NCI-H526 treated with DMSO at 0.1 percent for 48 hours (cell line): Measurements from ENCODE around the gene OR4L1.
"Not testable (repeated sequence)": the region's sequence is repeated elsewhere in the genome, so short reads cannot be mapped to it uniquely, and the experiment has no call there.

Source experiments
- DNase-seq: peaks from one replicate; lab custom pipeline; 2025; lab: John Stamatoyannopoulos, UW

The OR4L1 gene, protein sequence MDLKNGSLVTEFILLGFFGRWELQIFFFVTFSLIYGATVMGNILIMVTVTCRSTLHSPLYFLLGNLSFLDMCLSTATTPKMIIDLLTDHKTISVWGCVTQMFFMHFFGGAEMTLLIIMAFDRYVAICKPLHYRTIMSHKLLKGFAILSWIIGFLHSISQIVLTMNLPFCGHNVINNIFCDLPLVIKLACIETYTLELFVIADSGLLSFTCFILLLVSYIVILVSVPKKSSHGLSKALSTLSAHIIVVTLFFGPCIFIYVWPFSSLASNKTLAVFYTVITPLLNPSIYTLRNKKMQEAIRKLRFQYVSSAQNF

DNA sequence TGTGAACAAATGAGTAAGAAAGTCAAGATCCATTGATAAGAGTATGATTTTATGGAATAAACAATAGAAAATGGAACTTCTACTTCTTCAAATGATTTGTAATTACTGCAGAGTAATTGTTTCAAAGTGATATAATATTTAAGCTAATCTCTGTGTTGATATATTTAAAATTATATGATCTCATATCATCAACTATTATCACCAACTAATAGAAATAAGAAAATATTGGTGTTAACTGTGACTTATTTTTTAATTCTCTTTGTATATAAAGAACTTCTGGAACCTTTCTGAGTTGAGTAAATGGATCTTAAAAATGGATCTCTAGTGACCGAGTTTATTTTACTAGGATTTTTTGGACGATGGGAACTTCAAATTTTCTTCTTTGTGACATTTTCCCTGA, at the start of gene OR4L1:
Gene OR4L1, plus strand, starts transcription at position 301 of the 400 bp plus-strand sequence. Its CDS starts 0 bp downstream, at position 301.
- no peak for DNase-seq

DNA sequence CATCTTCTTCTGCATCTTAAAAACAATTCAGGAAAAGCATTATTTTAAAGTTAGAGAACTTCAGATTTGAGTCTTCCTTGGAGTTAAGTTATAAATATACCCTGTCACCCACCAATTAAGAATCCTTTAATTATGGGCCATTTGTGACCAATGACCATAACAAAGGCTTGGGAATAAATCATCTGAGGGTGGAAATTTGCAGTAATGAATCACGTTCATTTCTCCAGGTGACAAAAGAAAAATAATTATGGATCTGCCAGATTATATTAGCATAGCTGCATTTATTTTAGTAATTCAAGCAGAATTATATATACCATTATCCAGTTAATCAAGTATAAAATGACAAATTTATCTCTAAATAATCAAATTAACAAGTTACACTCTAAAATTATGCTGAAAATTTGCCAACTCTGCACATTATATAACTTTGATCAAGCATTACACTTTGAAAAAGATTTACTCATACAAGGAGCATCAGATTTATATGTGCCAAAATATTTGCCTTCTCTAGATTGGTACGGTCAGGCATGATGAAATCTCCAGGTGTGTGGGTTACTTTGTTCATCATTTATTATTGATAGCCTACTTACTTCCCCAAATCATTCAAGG, 40.5 kb upstream of the OR4L1 start, which contains the start of gene OR4K14:
Gene OR4K14, minus strand, starts transcription at position 51 of the 609 bp plus-strand sequence. CDS start 4,114 bp downstream, outside the sequence.
- DNase-seq: no peak

DNA sequence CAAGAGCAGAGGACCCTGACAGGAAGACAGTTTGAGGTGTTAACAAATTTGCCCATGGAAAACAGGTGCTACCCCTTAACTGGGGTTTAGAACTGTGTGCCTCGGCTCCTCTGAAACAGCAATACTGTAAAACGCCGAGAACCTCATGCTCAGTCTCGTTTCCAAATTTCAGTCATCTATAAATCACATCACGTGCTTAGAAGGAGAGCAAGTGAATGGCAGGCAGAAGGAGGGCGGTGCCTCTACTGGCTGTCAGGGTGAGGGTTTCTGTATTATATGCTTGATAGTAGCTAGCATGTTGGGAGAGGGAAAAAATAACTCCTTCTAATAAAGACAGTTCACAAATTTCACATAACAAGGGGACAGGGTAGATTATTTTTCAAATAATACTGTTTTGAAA, 28.8 kb upstream of the OR4L1 start:
- no peak for DNase-seq

DNA sequence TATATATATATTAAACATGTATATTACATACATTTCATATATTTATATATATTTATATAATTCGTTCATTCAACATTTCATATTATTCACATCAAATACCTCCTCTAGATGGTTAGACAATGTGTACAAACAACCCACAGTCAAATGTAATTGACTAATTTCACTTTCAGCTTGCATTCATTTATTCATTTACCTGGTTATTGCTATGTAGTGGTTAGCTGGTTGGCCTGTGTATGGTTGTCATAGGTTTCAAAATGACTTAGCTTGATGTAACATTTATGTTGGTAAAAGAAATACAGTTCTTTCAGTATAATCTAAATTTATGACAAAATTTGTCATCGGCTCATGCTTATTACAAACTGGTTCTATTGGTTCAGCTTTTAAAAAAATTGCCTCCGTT, 24.4 kb upstream of the OR4L1 start:
- DNase-seq: no peak

DNA sequence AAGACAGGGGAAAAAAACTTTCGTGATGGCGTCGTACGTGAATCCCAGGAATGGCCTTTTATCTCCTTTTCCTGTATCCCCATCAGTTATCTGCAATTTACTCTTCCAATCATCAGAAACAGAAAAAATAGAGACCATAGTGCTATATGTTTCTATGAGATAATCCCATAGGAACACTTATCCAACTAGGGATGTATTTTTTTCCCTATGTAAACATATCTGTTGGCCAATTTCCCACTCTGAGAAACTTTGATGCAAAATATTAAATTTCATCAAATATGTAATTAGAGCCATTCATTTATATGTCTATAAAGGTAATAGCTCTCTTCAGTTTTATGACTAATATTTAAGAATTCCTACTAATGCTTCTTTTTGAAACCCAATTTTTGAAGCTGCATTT, 23.9 kb upstream of the OR4L1 start, which contains the start of gene OR4K13:
Gene OR4K13, minus strand, starts transcription at position 101 of the 400 bp plus-strand sequence. CDS start 1,280 bp downstream, outside the sequence.
- DNase-seq: no peak

DNA sequence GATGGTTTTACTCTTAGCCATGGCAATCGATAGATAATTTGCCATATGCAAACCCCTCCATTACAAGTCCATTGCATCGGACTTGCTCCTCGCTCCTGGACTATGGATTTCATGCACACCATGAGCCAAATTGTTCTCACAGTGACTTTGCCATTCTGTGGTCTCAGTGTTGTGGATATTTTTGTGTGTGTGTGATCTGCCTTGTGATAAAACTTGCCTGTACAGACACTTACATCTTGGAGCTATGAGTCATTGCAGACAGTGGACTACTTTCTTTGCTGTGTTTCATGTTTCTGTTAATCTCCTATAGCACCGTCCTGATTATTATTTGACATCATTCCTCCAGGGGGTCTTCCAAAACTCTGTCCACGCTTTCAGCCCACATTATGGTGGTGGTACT, 15.6 kb upstream of the OR4L1 start:
- DNase-seq: no peak

DNA sequence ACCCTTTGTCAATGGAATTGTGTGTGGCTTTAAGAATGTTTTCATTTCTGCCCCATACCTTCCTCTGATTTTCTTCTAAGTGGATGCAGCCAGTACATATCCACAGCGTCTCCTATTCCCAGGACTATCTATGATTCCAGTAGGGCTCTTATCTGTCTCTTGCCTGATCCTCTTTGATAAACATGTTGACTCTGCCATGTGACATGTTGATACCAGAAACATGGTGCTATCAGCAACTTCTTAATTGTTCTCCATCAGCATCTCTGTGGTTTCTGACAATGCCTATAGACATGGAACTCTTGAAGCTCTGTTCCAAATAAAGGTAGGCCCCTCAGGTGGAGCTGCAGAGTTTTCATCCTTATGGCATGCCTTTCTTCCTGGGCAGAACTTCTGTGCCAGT, 11.6 kb upstream of the OR4L1 start:
- DNase-seq: no peak

DNA sequence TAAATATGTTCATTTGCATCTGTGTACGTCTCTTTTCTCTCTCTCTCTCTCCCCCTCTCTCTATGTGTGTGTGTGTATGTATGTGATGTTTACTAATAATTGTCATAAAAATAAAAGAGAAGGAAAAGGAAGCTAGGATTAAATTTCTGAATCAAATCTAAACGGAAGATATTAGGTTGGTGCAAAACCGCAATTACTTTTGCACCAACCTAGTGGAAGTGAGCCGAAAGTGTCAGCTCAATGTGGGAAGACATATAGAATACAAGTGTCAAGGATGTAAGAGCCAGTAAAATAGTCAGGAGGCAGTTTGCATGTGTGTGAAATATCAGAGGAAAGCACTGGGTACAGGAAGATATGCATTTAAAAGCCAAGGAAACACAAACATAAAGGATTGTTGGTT, 32.2 kb downstream of the OR4L1 start:
- no peak for DNase-seq

DNA sequence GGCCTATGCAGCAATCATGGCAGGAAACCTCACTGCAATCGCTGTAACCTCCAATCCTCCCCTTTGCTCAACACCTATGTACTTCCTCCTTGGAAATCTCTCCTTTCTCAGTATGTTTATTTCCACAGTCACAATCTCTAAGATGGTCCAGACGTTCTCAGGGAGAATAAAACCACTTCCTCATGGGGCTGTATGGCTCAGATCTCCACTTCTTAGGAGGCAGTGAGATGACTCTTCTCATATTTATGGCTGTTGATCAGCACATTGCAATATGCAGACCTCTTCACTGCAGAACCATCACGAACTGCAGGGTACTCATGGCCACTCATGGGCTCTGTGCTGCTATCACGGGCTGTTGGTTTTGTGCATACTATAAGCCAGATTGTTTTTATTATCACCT, 33.6 kb downstream of the OR4L1 start:
- DNase-seq: no peak

DNA sequence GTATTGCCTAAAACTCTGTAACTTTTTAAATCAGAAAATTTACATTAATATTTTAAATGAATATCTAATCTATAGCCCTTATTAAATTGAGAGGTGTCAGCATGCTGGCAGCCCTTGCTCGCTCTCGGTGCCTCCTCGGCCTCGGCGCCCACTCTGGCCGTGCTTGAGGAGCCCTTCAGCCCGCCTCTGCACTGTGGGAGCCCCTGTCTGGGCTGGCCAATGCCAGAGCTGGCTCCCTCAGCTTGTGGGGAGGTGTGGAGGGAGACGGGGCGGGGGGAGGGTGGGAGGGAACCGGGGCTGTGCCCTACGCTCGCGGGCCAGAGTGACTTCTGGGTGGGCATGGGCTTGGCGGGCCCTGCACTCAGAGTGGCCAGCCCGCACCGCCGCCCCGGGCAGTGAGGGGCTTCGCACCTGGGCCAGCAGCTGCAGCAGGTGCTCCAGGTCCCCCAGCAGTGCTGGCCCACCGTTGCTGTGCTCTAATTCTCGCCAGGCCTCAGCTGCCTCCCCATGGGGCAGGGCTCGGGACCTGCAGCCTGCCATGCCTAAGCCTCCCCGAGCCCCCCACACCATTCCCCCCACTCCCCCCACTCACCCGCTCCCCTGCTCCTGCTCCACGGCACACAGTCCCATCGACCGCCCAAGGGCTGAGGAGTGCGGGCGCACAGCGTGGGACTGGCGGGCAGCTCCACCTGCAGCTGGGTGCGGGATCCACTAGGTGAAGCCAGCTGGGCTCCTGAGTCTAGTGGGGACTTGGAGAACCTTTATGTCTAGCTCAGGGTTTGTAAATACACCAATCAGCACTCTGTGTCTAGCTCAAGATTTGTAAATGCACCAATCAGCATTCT, 39.3 kb downstream of the OR4L1 start:
- not testable (repeated sequence) for DNase-seq

DNA sequence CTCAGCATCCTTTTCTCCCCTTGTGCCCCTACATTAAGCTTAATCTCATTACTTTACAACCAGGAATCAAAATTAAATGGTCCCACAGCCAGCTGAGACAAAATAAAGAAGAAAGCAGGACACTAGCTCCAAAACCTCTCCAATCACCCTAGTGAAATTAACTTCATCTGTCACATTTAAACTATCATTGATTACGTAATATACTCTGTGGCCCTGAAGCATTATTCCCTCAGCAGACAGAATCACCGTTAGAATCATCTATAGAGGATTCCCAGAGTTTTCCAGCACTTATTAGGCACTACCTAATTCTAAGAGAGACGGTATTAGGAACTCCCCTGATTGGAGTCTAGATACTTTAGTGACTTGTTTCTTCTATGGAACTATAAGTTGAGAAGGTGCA, 50.6 kb downstream of the OR4L1 start, which contains the start of gene OR4K17:
Gene OR4K17, plus strand, starts transcription at position 302 of the 400 bp plus-strand sequence. CDS start 6,761 bp downstream, outside the sequence.
- no peak for DNase-seq
